HCT116 (cell line): ENCODE results near the gene FSTL4. TPM values are rescaled to one million over a fixed set of nuclear protein-coding genes. Genes with fewer than 3 reads are reported as not detected.

Experiments
- ATAC-seq: fragments of 200-7000 bp; cut with Tn5 transposase; 2 replicates; pipeline ENCODE4 v1.9.1; 2020; ENCODE audit warnings: mild to moderate bottlenecking, moderate library complexity
- BruUV-seq: library from RNA; stranded (reverse); fragments of 400-500 nt; replicated peaks from 2 replicates; lab custom pipeline; 2021; lab: Mats Ljungman, UMichigan
- CTCF ChIA-PET: fragments of 300-600 bp; sonication (Branson Sonifier 250); formaldehyde crosslinking; loops from one replicate; lab custom pipeline; 2021; ENCODE audit warnings: antibody characterized with exemption; lab: Charles Lee
- POLR2A ChIA-PET: fragments of 300-600, 350-600 bp; sonication (Branson Sonifier 250); formaldehyde crosslinking; loops from one replicate; lab custom pipeline; 2021; ENCODE audit warnings: antibody characterized with exemption; lab: Charles Lee
- RAD21 ChIA-PET, 2 experiments: fragments of 300-600 bp; sonication (Branson Sonifier 250); formaldehyde crosslinking; loops; one replicate each; lab custom pipeline; 2023; ENCODE audit warnings: low total read pairs in 2 of 2; ENCODE audit not compliant: uncharacterized antibody in 2 of 2, unreplicated experiment in 2 of 2, low non-redundant PET in 1 of 2; lab: Charles Lee
- DNase-seq: peaks from one replicate; pipeline ENCODE4 v3.0.0-alpha.2; 2010; ENCODE audit warnings: low read depth, low spot score
- H2AFZ ChIP-seq: fragments of 200-600 bp; shearing (Covaris generic), sonication (generic); 2 replicates; pipeline ENCODE4 v1.6.1; 2017; ENCODE audit warnings: low read depth, mixed run types, mixed read lengths, antibody characterized with exemption, low read length; ENCODE audit not compliant: poor library complexity, severe bottlenecking
- H3K27ac ChIP-seq: 2 replicates; pipeline ENCODE4 v1.5.1; 2012; ENCODE audit warnings: low read depth, low read length
- H3K27me3 ChIP-seq: fragments of 200-600 bp; sonication (generic); 2 replicates; pipeline ENCODE4 v1.6.1; 2016; ENCODE audit warnings: mixed run types, low read length, mixed read lengths; ENCODE audit not compliant: insufficient read depth
- H3K36me3 ChIP-seq, 2 experiments: fragments of 200-500 bp in 1 of 2; fragments of 200-600 bp in 1 of 2; sonication (Bioruptor generic) in 1 of 2; sonication (generic) in 1 of 2; 2 replicates each; pipeline versions ENCODE4 v1.5.1 to v1.6.1; 2014 to 2016; ENCODE audit warnings: low read length in 2 of 2, inconsistent platforms in 1 of 2, mixed read lengths in 1 of 2, mixed run types in 1 of 2; ENCODE audit not compliant: insufficient read depth in 2 of 2, control insufficient read depth in 1 of 2
- H3K4me1 ChIP-seq, 2 experiments: fragments of 200-600 bp in 1 of 2; sonication (generic) in 1 of 2; 2 replicates each; pipeline versions ENCODE4 v1.5.1 to v1.6.1; 2012 to 2017; ENCODE audit warnings: low read length in 2 of 2, inconsistent platforms in 1 of 2, mild to moderate bottlenecking in 1 of 2, mixed read lengths in 1 of 2, mixed run types in 1 of 2, moderate library complexity in 1 of 2; ENCODE audit not compliant: insufficient read depth in 2 of 2, control insufficient read depth in 1 of 2
- H3K4me2 ChIP-seq: fragments of 200-600 bp; sonication (generic); 2 replicates; pipeline ENCODE4 v1.6.1; 2017; ENCODE audit warnings: mixed run types, low read length, mixed read lengths
- H3K4me3 ChIP-seq, 2 experiments: fragments of 200-600 bp in 1 of 2; sonication (generic) in 1 of 2; replicated peaks in 1 of 2; 2 replicates each; pipeline ENCODE4 v1.5.1; 2011 to 2016; ENCODE audit warnings: low read length in 2 of 2, control low read depth in 1 of 2, low read depth in 1 of 2, mild to moderate bottlenecking in 1 of 2, mixed read lengths in 1 of 2, mixed run types in 1 of 2
- H3K79me2 ChIP-seq: fragments of 200-600 bp; sonication (generic); 2 replicates; pipeline ENCODE4 v1.6.1; 2017; ENCODE audit warnings: mild to moderate bottlenecking, mixed run types, low read length, moderate library complexity, mixed read lengths; ENCODE audit not compliant: insufficient read depth
- H3K9ac ChIP-seq: fragments of 200-600 bp; sonication (generic); 2 replicates; pipeline ENCODE4 v1.6.1; 2016; ENCODE audit warnings: low read length, mixed read lengths
- H3K9me2 ChIP-seq: fragments of 200-600 bp; sonication (generic), shearing (Covaris generic); 2 replicates; pipeline ENCODE4 v1.6.1; 2017; ENCODE audit warnings: mixed run types, mild to moderate bottlenecking, moderate library complexity; ENCODE audit not compliant: insufficient read depth
- H3K9me3 ChIP-seq, 2 experiments: fragments of 200-500 bp in 1 of 2; fragments of 200-600 bp in 1 of 2; sonication (Bioruptor generic) in 1 of 2; sonication (generic) in 1 of 2; 2 replicates each; pipeline ENCODE4 v1.6.1; 2014 to 2017; ENCODE audit warnings: low read length in 2 of 2, mixed read lengths in 2 of 2, inconsistent platforms in 1 of 2, low read depth in 1 of 2, mild to moderate bottlenecking in 1 of 2, mixed run types in 1 of 2, moderate library complexity in 1 of 2; ENCODE audit not compliant: control insufficient read depth in 1 of 2, insufficient read depth in 1 of 2
- H4K20me1 ChIP-seq: fragments of 200-600 bp; sonication (generic), shearing (Covaris generic); 2 replicates; pipeline ENCODE4 v1.6.1; 2017; ENCODE audit warnings: mixed run types, mild to moderate bottlenecking, moderate library complexity; ENCODE audit not compliant: insufficient read depth
- CBX3 ChIP-seq: IDR thresholded peaks from 2 replicates; pipeline ENCODE4 v1.6.1; 2012; ENCODE audit warnings: low read depth
- CEBPB ChIP-seq: IDR thresholded peaks from 2 replicates; pipeline ENCODE4 v1.6.1; 2012; ENCODE audit warnings: low read depth
- CTCF ChIP-seq, 3 experiments: fragments of 200-600 bp in 1 of 3; sonication (generic) in 1 of 3; IDR thresholded peaks in 2 of 3; conservative IDR thresholded peaks in 1 of 3; 2 replicates each; pipeline ENCODE4 v1.5.1; 2012 to 2017; ENCODE audit warnings: low read depth in 2 of 3, low read length in 2 of 3, antibody characterized with exemption in 1 of 3, borderline replicate concordance in 1 of 3, control low read depth in 1 of 3, mild to moderate bottlenecking in 1 of 3, mixed read lengths in 1 of 3, mixed run types in 1 of 3, moderate library complexity in 1 of 3; ENCODE audit not compliant: insufficient read depth in 1 of 3
- EGR1 ChIP-seq: IDR thresholded peaks from 2 replicates; pipeline ENCODE4 v1.6.1; 2012; ENCODE audit warnings: low read depth
- ELF1 ChIP-seq: IDR thresholded peaks from 2 replicates; pipeline ENCODE4 v1.6.1; 2012; ENCODE audit warnings: low read depth, borderline replicate concordance
- EZH2 ChIP-seq: fragments of 200-600 bp; sonication (generic); IDR thresholded peaks from 2 replicates; pipeline ENCODE4 v1.6.1; 2017; ENCODE audit warnings: antibody characterized with exemption, mixed run types
- FOSL1 ChIP-seq: IDR thresholded peaks from 2 replicates; pipeline ENCODE4 v1.6.1; 2012; ENCODE audit warnings: low read depth
- JUND ChIP-seq: IDR thresholded peaks from 2 replicates; pipeline ENCODE4 v1.6.1; 2012
- MAX ChIP-seq: IDR thresholded peaks from 2 replicates; pipeline ENCODE4 v1.6.1; 2012
- POLR2A ChIP-seq: IDR thresholded peaks from 2 replicates; pipeline ENCODE4 v1.7.0; 2011; ENCODE audit warnings: borderline replicate concordance; ENCODE audit not compliant: insufficient read depth, insufficient read length; ENCODE audit errors: extremely low read depth
- POLR2AphosphoS5 ChIP-seq: IDR thresholded peaks from 2 replicates; pipeline ENCODE4 v1.6.1; 2011; ENCODE audit warnings: mild to moderate bottlenecking, low read depth, low read length, moderate library complexity
- REST ChIP-seq: IDR thresholded peaks from 2 replicates; pipeline ENCODE4 v1.6.1; 2012; ENCODE audit warnings: low read depth
- SIN3A ChIP-seq: IDR thresholded peaks from 2 replicates; pipeline ENCODE4 v1.6.1; 2012; ENCODE audit warnings: low read depth
- SP1 ChIP-seq: IDR thresholded peaks from 2 replicates; pipeline ENCODE4 v1.6.1; 2012; ENCODE audit warnings: low read depth
- SRF ChIP-seq: IDR thresholded peaks from 2 replicates; pipeline ENCODE4 v1.6.1; 2012; ENCODE audit warnings: low read depth
- TCF7L2 ChIP-seq: IDR thresholded peaks from 2 replicates; pipeline ENCODE4 v1.7.0; 2011; ENCODE audit warnings: borderline replicate concordance, inconsistent platforms; ENCODE audit not compliant: insufficient read depth, insufficient read length; ENCODE audit errors: extremely low read depth
- YY1 ChIP-seq: IDR thresholded peaks from 2 replicates; pipeline ENCODE4 v1.6.1; 2011; ENCODE audit warnings: low read length, low read depth, moderate library complexity, mild to moderate bottlenecking; ENCODE audit not compliant: insufficient replicate concordance; ENCODE audit errors: extremely low read depth
- ZBTB33 ChIP-seq: IDR thresholded peaks from 2 replicates; pipeline ENCODE4 v1.6.1; 2011; ENCODE audit warnings: mild to moderate bottlenecking, low read length, moderate library complexity; ENCODE audit not compliant: insufficient replicate concordance; ENCODE audit errors: extremely low read depth
- ZFX ChIP-seq: fragments of 450-650 bp; IDR thresholded peaks from 2 replicates; pipeline ENCODE4 v1.6.1; 2017
- intact Hi-C: fragments of 100-400 bp; cut with micrococcal nuclease; formaldehyde crosslinking; loops from 2 replicates; pipeline ENCODE4 v1.10.0; 2022
- total RNA-seq: library from RNA; stranded (reverse); gene quantifications from one replicate; pipeline ENCODE4 v1.2.1, GENCODE V29; 2021; ENCODE audit not compliant: unreplicated experiment

Gene FSTL4
- total RNA-seq, 1 experiment from 2014 or later = 0.37 TPM

GRCh38 chr5:133506181-133506580 is 106.2 kb downstream of the FSTL4 start:
- H3K4me3 ChIP-seq = no peak overlapping the region
- H3K9me2 ChIP-seq = no peaks in the 10 kb centered on the region
- H3K27me3 ChIP-seq = peaks cover 21% of the 10 kb centered on the region
- no peak overlapping the region for H3K4me2 ChIP-seq
- H3K9me3 ChIP-seq = no peaks in the 10 kb centered on the region
- intact Hi-C loops = no loop called here
- no peaks in the 10 kb centered on the region for H3K36me3 ChIP-seq
- TF ChIP-seq POLR2AphosphoS5 = no peak
- no peak for TF ChIP-seq CTCF (IDR thresholded peaks at IDR 0.05 in 2 of 3, conservative IDR thresholded peaks at IDR 0.05 in 1 of 3; ENCODE audit: borderline replicate concordance in 1 of 3, insufficient read depth in 1 of 3, low read depth in 2 of 3, low read length in 2 of 3)
- TF ChIP-seq MAX = no peak
- TF ChIP-seq REST = no peak
- TF ChIP-seq YY1 = no peak
- TF ChIP-seq ZFX = no peak
- TF ChIP-seq EZH2 = no peak
- TF ChIP-seq CEBPB = no peak
- no peak for TF ChIP-seq EGR1
- TF ChIP-seq ZBTB33 = no peak
- TF ChIP-seq SP1 = no peak
- TF ChIP-seq JUND = no peak
- no peak for TF ChIP-seq CBX3
- no peak for TF ChIP-seq TCF7L2
- no peak for TF ChIP-seq SRF
- no peak for TF ChIP-seq POLR2A
- no peak for TF ChIP-seq FOSL1
- no peak for TF ChIP-seq ELF1
- TF ChIP-seq SIN3A = no peak
- BruUV-seq = no TSS peak
- no peak overlapping the region for H3K9ac ChIP-seq
- ChIA-PET CTCF (no interaction called here), POLR2A (no interaction called here), RAD21 (no interaction called here)
- no peak overlapping the region for H3K27ac ChIP-seq
- ATAC-seq = no peak
- H4K20me1 ChIP-seq = no peaks in the 10 kb centered on the region
- H3K4me1 ChIP-seq = no peaks in the 10 kb centered on the region
- no peaks in the 10 kb centered on the region for H3K79me2 ChIP-seq
- no peak for DNase-seq
- H2AFZ ChIP-seq = no peak overlapping the region
